OCI-LY7 (cell line): Measurements from ENCODE around the gene KDM1A. TPM values are rescaled to one million over a fixed set of nuclear protein-coding genes. Genes with fewer than 3 reads are reported as not detected.

Experiments
- BruUV-seq: library from RNA; stranded (reverse); fragments of 400-500 nt; replicated peaks from 2 replicates; lab custom pipeline; 2021; lab: Mats Ljungman, UMichigan
- CTCF ChIA-PET: fragments of 300-600 bp; sonication (Branson Sonifier 250); formaldehyde crosslinking; loops from one replicate; lab custom pipeline; 2022; ENCODE audit warnings: antibody characterized with exemption; ENCODE audit not compliant: unreplicated experiment; lab: Charles Lee
- POLR2A ChIA-PET: fragments of 300-600 bp; sonication (Branson Sonifier 250); formaldehyde crosslinking; loops from one replicate; lab custom pipeline; 2022; ENCODE audit warnings: antibody characterized with exemption; lab: Charles Lee
- DNase-seq: peaks from one replicate; pipeline ENCODE4 v3.0.0-alpha.2; 2015; ENCODE audit warnings: low spot score
- H2AFZ ChIP-seq: fragments of 200-600 bp; sonication (generic), shearing (Covaris generic); 2 replicates; pipeline ENCODE4 v1.6.1; 2014; ENCODE audit warnings: mild to moderate bottlenecking, antibody characterized with exemption, low read length, moderate library complexity
- H3K27ac ChIP-seq: fragments of 200-600 bp; sonication (generic); 2 replicates; pipeline ENCODE4 v1.5.1; 2014; ENCODE audit warnings: mixed run types, low read depth, mild to moderate bottlenecking, moderate library complexity, low read length, inconsistent platforms; ENCODE audit not compliant: poor library complexity, severe bottlenecking
- H3K36me3 ChIP-seq: fragments of 200-600 bp; sonication (generic); 2 replicates; pipeline ENCODE4 v1.6.1; 2014; ENCODE audit warnings: mild to moderate bottlenecking, antibody characterized with exemption, low read length, moderate library complexity, mixed read lengths; ENCODE audit not compliant: insufficient read depth
- H3K4me1 ChIP-seq: fragments of 200-600 bp; sonication (generic); 2 replicates; pipeline ENCODE4 v1.5.1; 2014; ENCODE audit warnings: mild to moderate bottlenecking, low read length; ENCODE audit not compliant: insufficient read depth, poor library complexity, severe bottlenecking
- H3K4me2 ChIP-seq: fragments of 200-600 bp; sonication (generic); 2 replicates; pipeline ENCODE4 v1.6.1; 2014; ENCODE audit warnings: mild to moderate bottlenecking, low read length
- H3K4me3 ChIP-seq: fragments of 200-600 bp; sonication (generic); 2 replicates; pipeline ENCODE4 v1.5.1; 2014; ENCODE audit warnings: mild to moderate bottlenecking, low read depth, low read length; ENCODE audit not compliant: poor library complexity, severe bottlenecking
- H3K79me2 ChIP-seq: fragments of 200-600 bp; sonication (generic); 2 replicates; pipeline ENCODE4 v1.6.1; 2016; ENCODE audit warnings: low read depth, mild to moderate bottlenecking, low read length, moderate library complexity, mixed read lengths; ENCODE audit not compliant: insufficient read depth
- H3K9me2 ChIP-seq: fragments of 200-600 bp; sonication (generic); 2 replicates; pipeline ENCODE4 v1.6.1; 2016; ENCODE audit warnings: mild to moderate bottlenecking, low read length, mixed read lengths; ENCODE audit not compliant: insufficient read depth
- H3K9me3 ChIP-seq: fragments of 200-600 bp; sonication (generic); 2 replicates; pipeline ENCODE4 v1.6.1; 2014; ENCODE audit warnings: mild to moderate bottlenecking, mixed run types, low read length, mixed read lengths
- H4K20me1 ChIP-seq: fragments of 200-600 bp; sonication (generic); 2 replicates; pipeline ENCODE4 v1.6.1; 2014; ENCODE audit warnings: mild to moderate bottlenecking, antibody characterized with exemption, low read length, moderate library complexity, mixed read lengths; ENCODE audit not compliant: insufficient read depth
- EZH2phosphoT487 ChIP-seq: fragments of 200-600 bp; sonication (generic); IDR thresholded peaks from 2 replicates; pipeline ENCODE4 v1.6.1; 2018; ENCODE audit warnings: low read depth, borderline replicate concordance, mild to moderate bottlenecking, mixed run types, antibody characterized with exemption, low read length, moderate library complexity, mixed read lengths
- intact Hi-C: fragments of 100-400 bp; cut with micrococcal nuclease; formaldehyde crosslinking; loops from one replicate; pipeline ENCODE4 v1.10.0; 2022; ENCODE audit not compliant: unreplicated experiment
- total RNA-seq, 2 experiments: library from RNA; depleted of rRNA in 1 of 2; stranded (reverse); fragments of >200 nt in 1 of 2; shearing (Covaris generic) in 1 of 2; gene quantifications; 2 replicates each; pipeline ENCODE4 v1.2.3, GENCODE V29; 2014 to 2022
- TF ChIP-seq, protein P1 (sequence below): fragments of 200-600 bp; sonication (generic); conservative IDR thresholded peaks from 2 replicates; pipeline ENCODE4 v1.5.1; 2014; ENCODE audit warnings: mild to moderate bottlenecking, antibody characterized with exemption, low read length, moderate library complexity, mixed read lengths

KDM1A gene
- total RNA-seq, 2 experiments from 2014 or later, result 88.8 to 95.5 TPM

DNA sequence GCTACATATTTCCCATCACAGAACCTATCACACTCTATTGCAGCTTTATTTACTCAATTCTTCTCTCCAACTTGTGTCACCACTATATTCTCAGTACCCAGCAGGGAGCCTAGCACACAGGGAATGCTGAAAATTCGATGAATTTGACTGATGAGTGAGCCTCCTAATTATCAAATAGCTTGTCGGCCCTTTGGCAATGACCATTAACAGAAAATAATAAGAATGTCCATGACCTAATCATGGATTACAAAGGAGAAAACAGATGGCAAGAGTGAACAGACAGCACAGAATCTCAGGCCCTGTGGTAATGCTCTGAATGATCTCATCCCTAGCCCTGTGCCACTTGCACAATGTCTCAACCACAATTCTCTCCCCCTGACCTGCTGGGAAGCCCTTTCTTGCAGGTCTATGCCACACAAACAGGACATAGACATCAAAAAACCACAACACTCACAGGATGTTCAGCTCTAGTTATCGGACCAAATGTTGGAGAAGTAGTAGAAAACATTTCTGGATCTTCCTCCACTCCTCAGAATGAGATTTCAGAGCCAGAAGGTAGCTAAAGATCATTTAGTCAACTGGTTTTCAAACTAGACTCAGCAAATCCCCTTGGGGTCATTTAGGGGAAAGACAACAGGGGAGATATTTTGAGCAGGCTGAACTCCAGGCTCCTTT is 80.9 kb downstream of the KDM1A start:
- H3K36me3 ChIP-seq, result peaks cover 7% of the 10 kb centered on the region; the same call in 1 of the 2 replicates
- ChIA-PET POLR2A (interaction anchor here (0.5 to 1.5 kb wide), 4 partner anchors 19 to 126 kb away, joined by 3 to 6 read pairs (median 4); no protein-coding TSS in a partner anchor), CTCF (interaction anchor here (4.5 kb wide), 1 partner anchor 84 kb away, joined by 30 read pairs; no protein-coding TSS in a partner anchor)
- intact Hi-C loops, result no loop called here
- no peak for DNase-seq
- H2AFZ ChIP-seq, result no peak overlapping the region
- H3K27ac ChIP-seq, result no peak overlapping the region
- H3K9me2 ChIP-seq, result no peaks in the 10 kb centered on the region
- no peaks in the 10 kb centered on the region for H3K9me3 ChIP-seq
- H3K4me2 ChIP-seq, result no peak overlapping the region
- no TSS peak for BruUV-seq
- H3K4me3 ChIP-seq, result no peak overlapping the region
- TF ChIP-seq, protein P1, sequence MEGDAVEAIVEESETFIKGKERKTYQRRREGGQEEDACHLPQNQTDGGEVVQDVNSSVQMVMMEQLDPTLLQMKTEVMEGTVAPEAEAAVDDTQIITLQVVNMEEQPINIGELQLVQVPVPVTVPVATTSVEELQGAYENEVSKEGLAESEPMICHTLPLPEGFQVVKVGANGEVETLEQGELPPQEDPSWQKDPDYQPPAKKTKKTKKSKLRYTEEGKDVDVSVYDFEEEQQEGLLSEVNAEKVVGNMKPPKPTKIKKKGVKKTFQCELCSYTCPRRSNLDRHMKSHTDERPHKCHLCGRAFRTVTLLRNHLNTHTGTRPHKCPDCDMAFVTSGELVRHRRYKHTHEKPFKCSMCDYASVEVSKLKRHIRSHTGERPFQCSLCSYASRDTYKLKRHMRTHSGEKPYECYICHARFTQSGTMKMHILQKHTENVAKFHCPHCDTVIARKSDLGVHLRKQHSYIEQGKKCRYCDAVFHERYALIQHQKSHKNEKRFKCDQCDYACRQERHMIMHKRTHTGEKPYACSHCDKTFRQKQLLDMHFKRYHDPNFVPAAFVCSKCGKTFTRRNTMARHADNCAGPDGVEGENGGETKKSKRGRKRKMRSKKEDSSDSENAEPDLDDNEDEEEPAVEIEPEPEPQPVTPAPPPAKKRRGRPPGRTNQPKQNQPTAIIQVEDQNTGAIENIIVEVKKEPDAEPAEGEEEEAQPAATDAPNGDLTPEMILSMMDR, result no peak
- no peak for TF ChIP-seq EZH2phosphoT487
- H4K20me1 ChIP-seq, result no peaks in the 10 kb centered on the region
- H3K79me2 ChIP-seq, result no peaks in the 10 kb centered on the region
- H3K4me1 ChIP-seq, result peaks cover 27% of the 10 kb centered on the region

DNA sequence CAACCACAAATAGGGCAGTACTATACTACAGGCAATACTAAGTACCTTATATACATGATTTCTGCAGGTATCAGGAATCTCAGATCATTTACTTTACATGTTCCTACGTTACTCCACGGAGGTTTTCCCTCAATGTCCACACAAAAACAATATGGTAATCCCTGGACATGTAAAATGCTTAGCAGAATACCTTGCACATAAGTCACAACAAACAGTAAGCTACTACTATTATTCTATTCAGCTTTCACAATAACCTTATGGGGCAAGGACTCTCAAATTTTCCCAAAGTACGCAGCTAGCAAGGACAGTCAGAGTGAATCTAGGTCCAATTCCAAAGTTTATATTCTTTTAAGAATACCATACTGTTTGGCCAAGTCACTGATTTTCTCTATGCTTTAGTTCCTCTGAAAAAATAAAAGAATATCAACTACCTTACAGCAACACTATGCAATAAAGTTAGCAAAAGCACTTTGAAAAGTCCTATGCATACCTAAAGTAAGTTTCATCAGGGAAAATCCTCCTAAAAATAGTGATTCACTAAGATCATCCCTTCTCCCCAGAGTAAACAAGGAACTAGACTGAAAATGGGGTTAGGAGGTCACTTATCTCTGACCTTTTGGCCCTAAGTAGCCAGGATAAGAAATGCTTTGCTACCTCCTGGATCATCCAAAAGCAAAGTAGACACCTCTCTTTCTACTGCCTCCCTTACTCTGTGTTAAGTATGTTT is 82.0 kb downstream of the KDM1A start:
- intact Hi-C loops, result no loop called here
- no peak overlapping the region for H3K4me3 ChIP-seq
- ChIA-PET CTCF (interaction anchor here (4.5 kb wide), 1 partner anchor 83 kb away, joined by 30 read pairs; no protein-coding TSS in a partner anchor), POLR2A (interaction anchor here (0.6 to 1.0 kb wide), 3 partner anchors 9 to 95 kb away, joined by 3 read pairs; no protein-coding TSS in a partner anchor)
- no TSS peak for BruUV-seq
- H3K79me2 ChIP-seq, result no peaks in the 10 kb centered on the region
- no peaks in the 10 kb centered on the region for H3K9me2 ChIP-seq
- no peak overlapping the region for H2AFZ ChIP-seq
- TF ChIP-seq, protein P1, result no peak
- TF ChIP-seq EZH2phosphoT487, result no peak
- peaks cover 8% of the 10 kb centered on the region; the same call in 1 of the 2 replicates for H3K36me3 ChIP-seq
- peaks cover 27% of the 10 kb centered on the region for H3K4me1 ChIP-seq
- no peak overlapping the region for H3K4me2 ChIP-seq
- H3K9me3 ChIP-seq, result no peaks in the 10 kb centered on the region
- no peak overlapping the region for H3K27ac ChIP-seq
- DNase-seq, result no peak
- no peaks in the 10 kb centered on the region for H4K20me1 ChIP-seq
